GM19328 (cell line): Measurements from ENCODE around the gene KIAA0319L.
"Not testable (repeated sequence)": the region's sequence is repeated elsewhere in the genome, so short reads cannot be mapped to it uniquely, and the experiment has no call there.

Experiments used
- ATAC-seq: cut with Tn5 transposase; IDR thresholded peaks from one replicate; pipeline ENCODE4 v1.9.1; 2021; ENCODE audit warnings: mild to moderate bottlenecking, moderate library complexity; ENCODE audit not compliant: unreplicated experiment

KIAA0319L gene

DNA sequence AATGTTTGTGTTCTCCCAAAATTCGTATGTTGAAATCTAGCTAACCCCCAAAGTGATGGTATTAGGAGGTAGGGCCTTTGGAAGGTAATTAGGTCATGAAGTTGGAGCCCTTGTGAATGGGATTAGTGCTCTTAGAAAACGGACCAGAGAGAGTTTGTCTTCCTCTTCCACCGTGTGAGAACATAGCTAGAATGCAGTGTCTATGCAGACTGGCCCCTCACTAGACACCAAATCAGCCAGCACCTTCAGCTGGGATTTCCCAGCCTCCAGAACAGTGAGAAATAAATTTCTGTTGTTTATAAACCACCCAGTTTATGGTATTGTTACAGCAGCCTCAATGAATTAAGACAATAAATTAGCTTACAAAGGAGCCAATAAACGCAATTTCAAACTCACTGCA lies 58.0 kb downstream of the KIAA0319L start:
- ATAC-seq = no peak

DNA sequence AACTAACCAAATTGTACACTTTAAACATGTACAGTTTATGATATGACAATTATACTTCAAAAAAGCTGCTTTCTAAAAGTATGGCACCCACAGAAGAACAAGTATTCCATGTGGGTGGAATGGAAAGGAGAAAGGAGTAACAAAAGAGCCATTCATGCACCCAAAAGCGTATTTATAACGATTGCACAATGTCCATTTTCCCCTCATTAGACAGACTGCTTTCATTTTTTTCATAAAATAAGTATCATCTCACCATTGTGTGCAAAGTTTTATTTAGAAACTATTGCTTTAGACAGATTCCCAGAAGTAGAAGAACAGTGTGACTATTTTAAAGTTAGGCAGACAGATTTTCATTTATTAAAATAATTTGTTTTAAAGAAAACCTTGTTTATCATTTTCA lies 59.6 kb downstream of the KIAA0319L start:
- no peak for ATAC-seq

DNA sequence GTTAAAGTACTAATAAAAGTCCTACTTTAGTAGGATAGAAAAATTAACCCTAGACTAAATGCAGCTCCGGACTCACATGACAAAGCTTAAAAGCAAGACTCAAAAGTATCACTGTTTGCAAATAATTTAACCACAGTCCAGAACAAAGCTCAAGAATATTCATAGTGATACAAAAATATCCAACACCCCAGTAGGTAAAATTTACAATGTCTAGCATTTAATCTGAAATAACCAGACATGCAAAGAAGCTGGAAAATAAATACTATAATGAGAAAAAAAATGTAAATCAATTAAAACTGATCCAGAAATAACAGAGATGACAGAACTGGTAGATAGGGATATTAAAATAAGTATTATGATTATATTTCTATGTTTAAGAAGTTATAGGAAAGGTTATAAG lies 67.0 kb downstream of the KIAA0319L start:
- no peak for ATAC-seq

DNA sequence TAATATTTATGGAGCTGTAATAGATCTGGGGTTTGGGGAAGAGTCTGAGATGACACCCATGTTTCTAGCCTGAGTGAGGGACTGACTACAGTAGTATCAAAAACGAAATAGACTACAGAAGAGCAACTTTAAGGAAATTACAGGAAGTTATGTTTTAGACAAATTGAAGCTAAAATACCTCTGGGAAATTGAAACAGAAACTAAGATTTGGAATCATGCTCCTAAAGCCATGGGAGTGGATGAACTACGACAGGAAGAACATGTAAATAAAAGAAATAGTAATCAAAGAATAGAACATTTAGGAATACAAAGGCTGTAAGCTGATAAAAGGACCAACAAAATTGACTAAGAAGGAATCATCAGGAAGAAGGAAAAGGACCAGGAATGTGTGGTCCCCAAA lies 68.9 kb downstream of the KIAA0319L start:
- ATAC-seq = no peak

DNA sequence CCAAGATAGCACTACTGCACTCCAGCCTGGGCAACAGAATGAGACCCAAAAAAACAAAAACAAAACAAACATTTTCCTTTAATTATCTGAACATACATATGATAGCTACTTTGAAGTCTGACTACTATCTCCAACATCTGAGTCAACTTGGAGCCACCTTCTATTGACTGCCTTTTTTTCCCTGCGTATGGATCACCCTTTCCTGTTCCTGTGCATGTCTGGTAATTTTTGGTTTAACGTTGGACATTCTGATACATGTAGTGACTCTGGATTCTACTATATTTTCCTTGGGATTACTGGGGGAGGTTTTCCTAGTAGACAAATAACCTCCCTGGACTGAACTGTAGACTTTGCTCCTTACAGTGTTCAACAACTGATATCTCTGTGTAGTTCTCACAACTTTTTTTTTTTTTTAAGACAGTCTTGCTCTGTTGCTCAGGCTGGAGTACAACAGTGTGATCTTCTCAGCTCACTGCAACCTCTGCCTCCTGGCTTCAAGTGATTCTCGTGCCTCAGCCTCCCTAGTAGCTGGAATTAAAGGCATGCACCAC lies 70.3 kb downstream of the KIAA0319L start:
- ATAC-seq = no peak

DNA sequence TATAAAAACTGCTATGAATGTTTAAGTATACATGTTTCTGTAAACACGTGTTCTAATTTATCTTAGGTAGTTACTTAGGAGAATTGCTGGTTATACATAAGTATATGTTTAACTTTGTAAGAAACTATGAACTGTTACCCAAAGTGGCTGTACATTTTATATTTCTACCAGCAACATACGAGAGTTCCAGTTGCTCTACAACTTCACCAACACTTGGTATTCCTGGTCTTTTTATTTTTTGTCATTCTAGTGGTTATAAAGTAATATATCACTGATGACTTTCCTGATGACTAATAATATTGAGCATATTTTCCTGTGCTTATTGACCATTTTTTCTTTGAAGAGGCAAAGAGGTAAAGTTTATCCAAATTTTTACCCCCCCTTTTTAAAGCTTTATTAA lies 76.0 kb downstream of the KIAA0319L start:
- no peak for ATAC-seq

DNA sequence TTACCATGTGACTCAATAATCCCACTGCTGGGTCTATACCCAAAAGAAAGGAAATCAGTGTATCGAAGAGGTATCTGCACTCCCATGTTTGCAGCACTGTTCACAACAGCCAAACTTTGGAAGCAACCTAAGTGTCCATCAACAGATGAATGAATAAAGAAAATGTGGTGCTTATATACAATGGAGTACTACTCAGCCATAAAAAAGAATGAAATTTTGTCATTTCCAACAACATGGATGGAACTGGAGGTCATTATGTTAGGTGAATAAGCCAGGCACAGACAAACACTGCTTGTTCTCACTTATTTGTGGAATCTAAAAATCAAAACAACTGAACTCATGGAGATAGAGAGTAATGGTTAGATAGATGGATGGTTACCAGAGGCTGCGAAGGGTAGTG lies 79.3 kb downstream of the KIAA0319L start:
- no peak for ATAC-seq

DNA sequence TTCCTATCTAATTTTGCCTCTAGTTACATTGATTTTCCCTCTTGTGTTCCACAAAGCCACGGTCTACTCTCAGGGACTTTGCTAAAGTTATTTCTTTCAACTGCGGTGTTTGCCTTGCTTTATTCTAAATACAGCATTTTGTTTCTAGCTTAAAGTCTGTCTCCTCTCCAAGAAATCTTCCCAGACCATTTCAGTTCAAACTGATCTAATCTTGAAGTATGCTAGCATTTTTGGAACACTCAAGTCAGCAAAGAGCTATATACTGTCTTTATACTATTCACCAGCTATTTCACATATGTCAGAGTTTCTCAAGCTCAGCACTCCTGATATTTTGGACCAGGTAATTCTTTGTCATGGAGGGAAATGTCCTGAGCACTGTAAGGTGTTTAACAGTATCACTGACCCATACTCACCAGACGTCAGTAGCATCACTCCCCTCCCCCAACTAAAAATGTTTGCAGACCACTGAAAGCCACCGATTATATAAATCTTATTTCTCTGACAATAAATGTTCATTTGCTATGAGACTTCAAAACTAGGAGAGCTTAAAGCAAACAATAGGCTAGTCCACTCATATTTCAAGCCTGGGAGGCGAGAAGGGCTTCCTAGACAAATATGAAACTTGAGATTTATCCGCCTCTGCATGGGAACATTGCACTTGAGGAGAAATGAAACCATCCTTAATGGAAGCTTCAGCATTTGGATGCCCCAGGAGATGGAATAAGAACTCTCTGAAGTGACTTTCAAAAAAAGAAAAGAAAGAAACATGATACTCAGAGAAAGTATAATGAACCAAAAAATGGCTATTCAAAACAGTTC lies 81.1 kb downstream of the KIAA0319L start:
- no peak for ATAC-seq

DNA sequence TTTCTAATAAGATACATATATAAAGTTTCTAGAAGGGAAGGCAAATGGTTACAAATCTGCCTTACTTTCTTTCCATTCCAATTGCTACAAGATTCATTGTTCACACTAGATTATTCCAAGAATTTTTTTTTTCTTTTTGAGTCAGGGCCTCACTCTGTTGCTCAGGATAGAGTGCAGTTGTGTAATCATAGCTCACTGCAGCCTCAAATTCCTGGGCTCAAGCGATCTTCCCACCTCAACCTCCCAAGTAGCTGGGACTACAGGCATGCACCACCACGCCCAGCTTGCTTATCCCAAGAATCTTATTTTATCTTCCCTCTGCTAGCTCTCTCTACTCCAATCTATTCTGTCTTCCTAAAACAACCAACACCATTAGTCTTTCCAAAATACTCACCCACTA lies 81.8 kb downstream of the KIAA0319L start:
- no peak for ATAC-seq

DNA sequence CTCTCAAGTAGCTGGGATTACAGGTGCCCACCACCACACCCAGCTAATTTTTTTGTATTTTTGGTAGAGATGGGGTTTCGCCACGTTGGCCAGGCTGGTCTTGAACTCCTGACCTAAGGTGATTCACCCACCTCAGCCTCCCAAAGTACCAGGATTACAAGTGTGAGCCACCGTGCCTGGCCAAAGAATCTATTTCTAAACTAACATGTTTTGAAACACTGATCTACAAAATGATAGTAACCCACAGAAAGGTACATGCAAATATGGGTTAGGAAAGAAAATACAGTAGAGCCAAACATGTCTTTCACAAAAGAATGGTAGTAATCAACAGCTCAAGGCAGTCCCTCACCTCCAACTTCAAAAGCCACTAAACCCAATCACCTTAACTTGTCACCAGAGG lies 84.0 kb downstream of the KIAA0319L start:
- ATAC-seq = not testable (repeated sequence)

DNA sequence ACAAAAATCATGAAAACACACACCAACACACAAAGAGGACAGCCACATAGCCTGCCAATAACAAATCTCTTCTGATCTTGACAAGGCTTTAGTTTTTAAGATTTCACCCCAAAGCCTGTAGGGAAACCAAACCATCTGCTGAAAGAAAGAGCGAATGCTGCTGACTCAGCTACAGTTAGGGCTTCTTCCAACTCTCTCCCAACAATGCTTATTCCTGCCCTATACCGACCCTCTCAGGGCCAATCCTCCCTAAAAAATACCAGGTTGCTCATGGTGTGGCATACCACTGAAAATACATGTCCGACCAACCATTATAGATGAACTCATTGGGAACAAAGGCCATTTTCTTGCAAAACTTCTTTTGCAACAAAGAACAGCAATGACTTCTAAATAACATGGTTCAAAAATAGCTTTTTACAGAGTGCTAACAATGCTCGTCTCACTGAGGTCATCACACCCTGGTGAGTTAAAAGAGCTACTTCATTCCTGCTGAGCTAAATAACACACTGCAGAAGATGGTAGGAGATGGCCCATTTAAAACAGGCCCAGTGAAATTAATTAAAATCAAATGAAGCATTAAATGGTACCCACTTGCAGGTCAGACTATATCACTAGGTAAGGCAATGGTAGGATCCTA lies 86.1 kb downstream of the KIAA0319L start:
- no peak for ATAC-seq

DNA sequence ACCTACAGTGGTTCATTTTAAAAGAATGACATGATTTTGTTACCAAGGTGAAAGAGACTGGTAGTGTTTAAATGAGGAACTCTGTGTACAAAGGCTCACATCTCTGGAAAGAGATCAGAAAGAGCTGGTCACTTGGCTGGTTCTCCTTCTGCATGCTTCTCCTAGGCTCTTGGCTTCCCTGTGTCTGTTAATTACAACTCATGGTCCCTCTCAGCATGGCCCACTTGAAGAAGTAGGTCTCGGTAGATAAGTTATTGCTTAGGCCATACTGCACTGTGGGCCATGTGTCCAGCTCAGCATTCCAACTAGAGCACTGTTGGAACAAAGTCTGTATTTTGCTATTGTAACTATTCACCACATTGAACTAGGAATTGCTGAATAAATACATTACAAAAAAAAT lies 91.1 kb downstream of the KIAA0319L start:
- ATAC-seq = no peak

DNA sequence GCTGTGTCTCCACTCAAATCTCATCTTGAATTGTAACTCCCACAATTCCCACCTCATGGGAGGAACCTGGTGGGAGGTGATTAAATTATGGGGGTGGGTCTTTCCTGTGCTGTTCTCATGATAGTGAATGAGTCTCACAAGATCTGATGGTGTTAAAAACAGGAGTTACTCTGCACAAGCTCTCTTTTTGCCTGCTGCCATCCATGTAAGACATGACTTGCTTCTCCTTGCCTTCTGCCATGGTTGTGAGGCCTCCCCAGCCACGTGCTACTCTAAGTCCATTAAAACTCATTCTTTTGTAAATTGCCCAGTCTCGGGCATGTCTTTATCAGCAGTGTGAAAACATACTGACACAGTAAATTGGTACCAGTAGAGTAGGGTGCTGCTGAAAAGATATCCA lies 93.5 kb downstream of the KIAA0319L start:
- not testable (repeated sequence) for ATAC-seq

DNA sequence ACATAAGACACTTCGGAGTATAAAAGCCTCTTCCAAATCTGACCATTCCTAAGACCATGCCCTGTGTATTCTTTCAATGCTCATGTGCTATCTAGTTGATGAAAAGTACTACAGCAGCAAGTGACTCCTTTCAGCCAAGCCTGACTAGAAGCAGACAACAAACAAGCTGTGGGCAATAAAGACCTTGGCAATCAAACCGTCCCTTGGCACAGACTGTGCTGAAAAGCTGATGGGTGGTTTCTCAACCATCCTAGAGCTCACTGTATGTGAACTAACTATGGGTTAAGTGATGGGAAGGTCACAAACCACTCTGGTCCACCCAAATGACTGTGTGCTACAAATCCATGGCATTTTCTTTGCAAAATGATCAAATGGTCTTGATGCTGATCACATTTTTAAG lies 94.0 kb downstream of the KIAA0319L start:
- no peak for ATAC-seq

DNA sequence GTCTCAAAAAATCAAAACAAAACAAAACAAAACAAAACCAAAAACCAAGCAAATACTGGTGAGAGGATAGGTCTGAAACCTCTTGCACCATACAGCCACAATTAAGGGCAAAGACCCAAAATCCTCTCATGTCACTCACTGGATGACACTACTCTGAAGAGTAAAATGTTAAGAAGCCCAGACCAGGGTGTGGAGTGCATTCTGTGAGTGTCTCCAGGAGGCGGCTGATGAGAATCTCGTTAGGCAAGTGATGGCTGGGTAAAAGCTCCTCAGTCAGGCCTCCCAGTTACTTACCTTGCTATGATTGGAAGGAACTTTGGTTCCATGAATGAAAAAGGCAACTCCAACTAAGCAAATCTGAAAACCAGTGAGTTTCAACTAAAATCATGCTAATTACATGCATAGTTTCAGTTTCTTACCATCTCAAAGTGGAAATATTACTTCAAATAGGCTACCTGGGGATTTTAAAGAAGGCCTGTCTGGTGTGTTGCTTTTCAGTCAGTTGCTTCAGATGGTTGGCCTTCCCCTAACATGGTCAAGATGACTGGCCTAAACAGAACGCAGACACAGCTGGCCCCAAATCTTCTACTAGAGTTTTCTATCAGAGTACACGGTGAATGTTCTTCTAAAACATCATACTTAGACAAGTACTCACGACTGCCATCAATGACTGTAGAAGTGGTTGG lies 95.1 kb downstream of the KIAA0319L start:
- ATAC-seq = no peak

DNA sequence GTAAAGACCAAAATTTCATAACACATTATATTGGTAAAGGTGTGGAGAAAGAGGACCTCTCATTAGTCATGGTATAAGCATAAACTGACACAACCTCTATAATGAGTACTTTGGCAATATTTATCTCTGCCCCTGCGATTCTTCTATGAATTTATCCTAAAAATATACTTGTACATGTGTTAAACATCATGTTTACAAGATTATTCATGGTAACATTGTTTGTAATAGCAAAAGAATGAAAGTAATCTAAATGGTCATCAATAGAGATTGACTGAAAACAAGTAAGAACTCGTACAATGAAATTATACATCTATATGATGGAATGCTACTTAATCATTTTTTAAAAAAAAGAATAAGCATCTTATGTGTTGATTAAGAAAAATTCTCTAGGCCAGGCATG lies 96.4 kb downstream of the KIAA0319L start:
- no peak for ATAC-seq

DNA sequence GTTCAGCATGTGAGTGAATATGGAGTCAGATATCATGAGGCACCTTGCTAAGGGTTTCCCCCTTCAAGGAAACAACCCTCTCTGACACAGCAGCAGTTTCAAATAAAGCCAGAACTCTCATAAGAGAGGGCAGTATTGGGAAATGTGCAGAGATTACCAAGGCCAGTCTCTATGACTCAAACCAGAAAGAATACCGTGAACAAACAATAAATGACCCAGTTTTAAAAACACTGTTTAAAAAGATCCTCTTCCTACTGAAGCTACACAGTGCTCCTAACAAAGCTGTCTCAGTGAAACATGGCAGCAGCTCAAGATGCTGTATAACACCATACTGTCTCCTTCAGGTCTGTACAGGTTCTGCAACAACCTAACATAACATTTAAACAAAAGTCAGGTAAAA lies 102.6 kb downstream of the KIAA0319L start:
- no peak for ATAC-seq

DNA sequence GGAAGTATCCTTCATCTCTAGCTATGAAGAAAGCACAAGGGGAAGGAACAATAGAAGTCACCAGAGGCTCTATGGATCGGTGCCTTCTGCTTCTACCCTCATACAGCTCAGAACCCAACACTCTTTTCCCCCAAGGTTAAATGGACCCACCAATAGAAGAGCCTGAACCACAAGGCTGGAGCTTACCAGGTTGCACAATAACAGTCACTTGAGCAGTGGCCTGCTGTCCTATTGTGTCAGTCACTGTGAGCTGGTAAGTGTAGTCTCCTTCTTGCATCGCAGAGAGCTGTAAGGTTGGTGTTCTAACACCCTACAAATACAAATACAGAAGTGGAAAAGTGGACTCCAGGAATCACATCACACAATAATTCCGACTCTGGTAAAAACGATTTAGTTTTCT lies 103.0 kb downstream of the KIAA0319L start:
- no peak for ATAC-seq

DNA sequence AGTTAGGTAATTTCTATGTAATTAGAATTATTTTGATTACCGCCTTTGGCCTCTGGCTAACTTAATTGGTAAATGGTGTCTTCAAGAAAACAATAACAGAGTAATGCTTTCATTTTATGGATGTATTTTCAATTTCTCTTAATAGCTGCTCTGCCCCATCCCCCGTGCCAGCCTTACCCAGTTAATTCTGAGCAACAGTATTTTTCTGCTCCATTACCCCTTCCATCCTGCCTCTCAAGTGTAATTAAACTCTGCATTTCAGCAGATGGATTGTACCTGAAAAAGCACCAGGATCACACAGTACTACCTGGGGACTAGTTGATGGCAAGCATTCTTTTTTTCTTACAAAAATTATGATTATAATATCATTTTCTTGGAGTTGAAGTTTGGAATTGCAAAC lies 104.2 kb downstream of the KIAA0319L start:
- ATAC-seq = no peak

DNA sequence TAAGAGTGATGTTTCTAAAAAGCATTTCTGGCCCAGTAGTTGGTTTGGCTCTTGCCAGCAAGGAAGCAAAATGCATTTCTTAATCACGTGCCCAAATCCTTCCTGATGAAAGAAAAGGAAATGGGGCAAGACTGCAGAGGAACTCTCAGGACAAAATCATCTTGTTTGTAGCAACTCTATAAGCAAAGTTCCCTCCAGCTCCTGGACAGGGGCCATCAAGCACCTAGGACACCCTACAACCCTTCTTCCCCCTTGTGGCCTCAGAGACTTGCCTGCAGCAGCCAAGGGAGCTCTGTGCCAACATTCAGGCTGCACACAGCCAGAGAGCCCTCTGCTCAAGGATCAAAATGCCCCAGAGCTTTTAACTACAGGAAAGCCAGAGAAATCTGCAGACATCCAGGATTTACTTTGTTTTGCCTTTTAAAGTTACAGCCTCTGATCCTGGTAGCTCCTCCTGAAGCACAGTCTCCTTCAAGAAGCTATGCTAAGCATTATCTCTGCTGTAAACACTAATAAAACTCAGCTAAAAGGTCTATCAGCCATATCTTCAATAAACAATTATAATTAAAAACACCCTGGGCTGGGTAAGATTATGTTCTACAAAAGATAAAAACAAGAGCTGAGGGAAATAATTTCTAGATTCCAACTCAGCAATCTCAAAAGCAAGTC lies 105.0 kb downstream of the KIAA0319L start:
- no peak for ATAC-seq

DNA sequence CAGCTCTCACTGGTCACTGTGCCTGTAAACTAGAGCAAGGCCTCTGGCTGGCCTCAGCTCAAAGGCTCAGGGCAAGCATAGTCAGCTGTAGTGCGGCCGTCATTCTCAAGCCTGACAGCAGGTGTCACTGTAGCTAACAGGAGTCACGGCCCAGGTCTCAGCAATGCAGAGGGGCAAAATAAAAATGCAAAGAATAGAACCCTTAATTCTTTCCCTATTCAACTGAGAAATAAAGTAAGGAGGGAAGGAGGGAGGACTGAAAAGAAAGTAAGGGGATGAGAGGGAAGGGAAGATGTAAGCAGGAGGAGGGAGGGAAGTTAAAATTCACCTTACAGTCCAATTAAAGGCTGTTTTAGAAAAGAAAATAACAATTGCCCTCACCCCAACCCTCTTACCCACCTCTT lies 106.1 kb downstream of the KIAA0319L start:
- ATAC-seq = no peak
